OCI-LY1 (cell line): ENCODE measurements around the gene SPRN.
A peak's percentile ranks its signal among the peaks of the same experiment; 100 is the strongest.

ENCODE experiments used
- H2AFZ ChIP-seq: fragments of 200-600 bp; sonication (generic), shearing (Covaris generic); 2 replicates; pipeline ENCODE4 v1.6.0; 2014; ENCODE audit warnings: antibody characterized with exemption, mild to moderate bottlenecking, low read length
- H3F3A ChIP-seq: fragments of 200-600 bp; sonication (generic), shearing (Covaris generic); 2 replicates; pipeline ENCODE4 v1.6.0; 2014; ENCODE audit warnings: mild to moderate bottlenecking, antibody characterized with exemption, low read length, moderate library complexity; ENCODE audit not compliant: insufficient read depth
- H3K27ac ChIP-seq: fragments of 200-600 bp; sonication (generic); 2 replicates; pipeline ENCODE4 v1.5.1; 2014; ENCODE audit warnings: low read length, mixed run types, mild to moderate bottlenecking, low read depth; ENCODE audit not compliant: poor library complexity, severe bottlenecking
- H3K27me3 ChIP-seq: fragments of 200-600 bp; sonication (generic); 2 replicates; pipeline ENCODE4 v1.6.0; 2014; ENCODE audit warnings: antibody characterized with exemption, mild to moderate bottlenecking, low read length, moderate library complexity; ENCODE audit not compliant: insufficient read depth
- H3K36me3 ChIP-seq: fragments of 200-600 bp; sonication (generic); 2 replicates; pipeline ENCODE4 v1.6.1; 2014; ENCODE audit warnings: mild to moderate bottlenecking, antibody characterized with exemption, low read length, moderate library complexity, mixed read lengths; ENCODE audit not compliant: insufficient read depth
- H3K4me1 ChIP-seq: fragments of 200-600 bp; sonication (generic); 2 replicates; pipeline ENCODE4 v1.5.1; 2014; ENCODE audit warnings: mild to moderate bottlenecking, low read length, moderate library complexity; ENCODE audit not compliant: insufficient read depth, severe bottlenecking
- H3K4me2 ChIP-seq: fragments of 200-600 bp; sonication (generic), shearing (Covaris generic); 2 replicates; pipeline ENCODE4 v1.6.1; 2014; ENCODE audit warnings: low read length
- H3K4me3 ChIP-seq: fragments of 200-600 bp; sonication (generic); 2 replicates; pipeline ENCODE4 v1.5.1; 2014; ENCODE audit warnings: low read length, low read depth, mild to moderate bottlenecking, mixed read lengths; ENCODE audit not compliant: poor library complexity, severe bottlenecking
- H3K79me2 ChIP-seq: fragments of 200-600 bp; shearing (Covaris generic); 2 replicates; pipeline ENCODE4 v1.6.1; 2016; ENCODE audit warnings: mixed run types, low read length, mixed read lengths; ENCODE audit not compliant: insufficient read depth
- H3K9ac ChIP-seq: fragments of 200-600 bp; sonication (generic), shearing (Covaris generic); 2 replicates; pipeline ENCODE4 v1.6.1; 2014; ENCODE audit warnings: mild to moderate bottlenecking, low read length, mixed read lengths
- H3K9me2 ChIP-seq: fragments of 200-600 bp; sonication (generic), shearing (Covaris generic); 2 replicates; pipeline ENCODE4 v1.6.1; 2014; ENCODE audit warnings: low read depth, mild to moderate bottlenecking, low read length, mixed read lengths
- H3K9me3 ChIP-seq: fragments of 200-600 bp; shearing (Covaris generic); 2 replicates; pipeline ENCODE4 v1.6.1; 2014; ENCODE audit warnings: low read length, mixed read lengths
- H4K20me1 ChIP-seq: fragments of 200-600 bp; sonication (generic), shearing (Covaris generic); 2 replicates; pipeline ENCODE4 v1.6.0; 2016; ENCODE audit warnings: mild to moderate bottlenecking, low read length; ENCODE audit not compliant: insufficient read depth
- CTCF ChIP-seq: fragments of 200-600 bp; sonication (generic), shearing (Covaris generic); IDR thresholded peaks from 2 replicates; pipeline ENCODE4 v1.5.1; 2017; ENCODE audit warnings: mild to moderate bottlenecking, antibody characterized with exemption, low read length, moderate library complexity, mixed read lengths
- EZH2 ChIP-seq: fragments of 200-600 bp; sonication (generic), shearing (Covaris generic); IDR thresholded peaks from 2 replicates; pipeline ENCODE4 v1.8.0; 2017; ENCODE audit warnings: borderline replicate concordance, mixed run types, mild to moderate bottlenecking, antibody characterized with exemption, low read length, moderate library complexity, mixed read lengths

The SPRN gene

GRCh38 chr10:133454204-133454893 lies 29.9 kb upstream of the SPRN start:
- no peaks in the 10 kb centered on the region for H4K20me1 ChIP-seq
- no peak for TF ChIP-seq CTCF
- no peak for TF ChIP-seq EZH2
- H3K79me2 ChIP-seq: no peaks in the 10 kb centered on the region
- no peaks in the 10 kb centered on the region for H3K9me3 ChIP-seq
- no peak overlapping the region for H2AFZ ChIP-seq
- H3F3A ChIP-seq: no peaks in the 10 kb centered on the region
- no peaks in the 10 kb centered on the region for H3K36me3 ChIP-seq
- no peaks in the 10 kb centered on the region for H3K27me3 ChIP-seq
- peak overlapping the region; percentile 58; the same call in 1 of the 2 replicates for H3K9ac ChIP-seq
- H3K4me3 ChIP-seq: peak overlapping the region; percentile 63
- peak overlapping the region; percentile 13; the same call in 1 of the 2 replicates for H3K4me2 ChIP-seq
- H3K27ac ChIP-seq: peak overlapping the region; percentile 32
- peaks cover 4% of the 10 kb centered on the region for H3K4me1 ChIP-seq
- no peaks in the 10 kb centered on the region for H3K9me2 ChIP-seq

GRCh38 chr10:133453516-133454203 lies 29.2 kb upstream of the SPRN start, which contains the start of gene SCART1:
TSS of gene SCART1 (plus strand) at chr10:133453945. CDS start at chr10:133453998, 53 bp downstream.
- H3K27me3 ChIP-seq: no peaks in the 10 kb centered on the region
- H3K4me3 ChIP-seq: peak within 1 kb of the TSS; percentile 63
- H3K4me2 ChIP-seq: peak within 1 kb of the TSS; percentile 13; the same call in 1 of the 2 replicates
- peaks cover 4% of the 10 kb centered on the region for H3K4me1 ChIP-seq
- no peaks in the 10 kb centered on the region for H3K36me3 ChIP-seq
- peaks cover 7% of the 10 kb centered on the region for H3K9me3 ChIP-seq
- no peaks in the 10 kb centered on the region for H4K20me1 ChIP-seq
- no peaks in the 10 kb centered on the region for H3K79me2 ChIP-seq
- no peaks in the 10 kb centered on the region for H3K9me2 ChIP-seq
- H3K9ac ChIP-seq: peak within 1 kb of the TSS; percentile 58; the same call in 1 of the 2 replicates
- TF ChIP-seq EZH2: no peak
- peak; percentile 37; the same call in 1 of the 2 replicates for TF ChIP-seq CTCF
- peak within 1 kb of the TSS; percentile 57 for H3K27ac ChIP-seq
- no peaks in the 10 kb centered on the region for H3F3A ChIP-seq
- H2AFZ ChIP-seq: no peak within 1 kb of the TSS

- no peak overlapping the region for H3K4me3 ChIP-seq
- H2AFZ ChIP-seq: no peak overlapping the region
- H3K4me2 ChIP-seq: no peak overlapping the region
- no peaks in the 10 kb centered on the region for H3F3A ChIP-seq
- peaks cover 15% of the 10 kb centered on the region for H3K9me3 ChIP-seq
- no peaks in the 10 kb centered on the region for H3K36me3 ChIP-seq
- peaks cover 4% of the 10 kb centered on the region for H3K4me1 ChIP-seq
- no peaks in the 10 kb centered on the region for H3K27me3 ChIP-seq
- no peaks in the 10 kb centered on the region for H3K79me2 ChIP-seq
- no peak for TF ChIP-seq CTCF
- no peaks in the 10 kb centered on the region for H3K9me2 ChIP-seq
- H3K9ac ChIP-seq: no peak overlapping the region
- H4K20me1 ChIP-seq: no peaks in the 10 kb centered on the region
- no peak overlapping the region for H3K27ac ChIP-seq
Measured at GRCh38 chr10:133452453-133452852, 28.0 kb upstream of the SPRN start.
